Measurements from ENCODE around the gene SEMA7A. TPM values are rescaled to one million over a fixed set of nuclear protein-coding genes. Genes with fewer than 3 reads are reported as not detected.
A peak's percentile ranks its signal among the peaks of the same experiment; 100 is the strongest.

SEMA7A gene
- total RNA-seq, 1 experiment from 2014 or later, result 38.1 TPM

- no TSS peak for BruUV-seq (replicated peaks)
- TF ChIP-seq CTCF (IDR thresholded peaks at IDR 0.05; ENCODE audit: insufficient read depth in 1 of 2, low read depth in 1 of 2, low read length in 1 of 2, severe bottlenecking in 1 of 2, unreplicated experiment in 1 of 2), result no peak
- Histone ChIP-seq H3K27me3 (replicated peaks; ENCODE audit: control insufficient read depth, insufficient read depth, low read length) (no peaks in the 10 kb centered on the region), H3K36me3 (ENCODE audit: control insufficient read depth, insufficient read depth, low read length) (no peaks in the 10 kb centered on the region; the same call in none of the 2 replicates), H3K4me1 (peaks cover 12% of the 10 kb centered on the region), H3K4me3 (ENCODE audit: low read depth, low read length) (no peak overlapping the region), H3K9me3 (no peaks in the 10 kb centered on the region)
- no peaks in the 10 kb centered on the region for H3K27me3 Mint-ChIP-seq (ENCODE audit: insufficient read depth, unreplicated experiment)
- H3K36me3 Mint-ChIP-seq (ENCODE audit: insufficient read depth, unreplicated experiment), result peaks cover 40% of the 10 kb centered on the region
- H3K4me3 Mint-ChIP-seq (ENCODE audit: unreplicated experiment), result peak overlapping the region; percentile 68
- no peaks in the 10 kb centered on the region for H3K9me3 Mint-ChIP-seq (ENCODE audit: unreplicated experiment)
- ChIA-PET CTCF (interaction anchor here (0.6 to 1.0 kb wide), 2 partner anchors 52 to 100 kb away, joined by 3 read pairs; no protein-coding TSS in a partner anchor), POLR2A (no interaction called here)
- H3K4me1 Mint-ChIP-seq (ENCODE audit: low read depth, unreplicated experiment), result peaks cover 43% of the 10 kb centered on the region
- no peak for DNase-seq
- intact Hi-C loops (cut with micrococcal nuclease; ENCODE audit: unreplicated experiment), result loop anchor here (5.0 kb wide), 1 partner anchor 51 kb away; no protein-coding TSS in a partner anchor
- H3K27ac Mint-ChIP-seq (ENCODE audit: unreplicated experiment), result peak overlapping the region; percentile 29
Measured at GRCh38 chr15:74431116-74431515, 2.6 kb downstream of the SEMA7A start.

- Mint-ChIP-seq H3K27me3 (ENCODE audit: insufficient read depth, unreplicated experiment) (no peaks in the 10 kb centered on the region), H3K4me3 (ENCODE audit: unreplicated experiment) (no peak overlapping the region), H3K36me3 (ENCODE audit: insufficient read depth, unreplicated experiment) (peaks cover 41% of the 10 kb centered on the region), H3K9me3 (ENCODE audit: unreplicated experiment) (no peaks in the 10 kb centered on the region), H3K27ac (ENCODE audit: unreplicated experiment) (no peak overlapping the region), H3K4me1 (ENCODE audit: low read depth, unreplicated experiment) (peaks cover 43% of the 10 kb centered on the region)
- ChIA-PET POLR2A (no interaction called here), CTCF (interaction anchor here (1.0 kb wide), 1 partner anchor 52 kb away, joined by 3 read pairs; no protein-coding TSS in a partner anchor)
- Histone ChIP-seq H3K4me3 (ENCODE audit: low read depth, low read length) (no peak overlapping the region), H3K4me1 (peaks cover 12% of the 10 kb centered on the region), H3K27me3 (replicated peaks; ENCODE audit: control insufficient read depth, insufficient read depth, low read length) (no peaks in the 10 kb centered on the region), H3K9me3 (no peaks in the 10 kb centered on the region), H3K36me3 (ENCODE audit: control insufficient read depth, insufficient read depth, low read length) (peaks cover 2% of the 10 kb centered on the region)
- TF ChIP-seq CTCF (IDR thresholded peaks at IDR 0.05; ENCODE audit: insufficient read depth in 1 of 2, low read depth in 1 of 2, low read length in 1 of 2, severe bottlenecking in 1 of 2, unreplicated experiment in 1 of 2), result no peak
- no peak for DNase-seq
- intact Hi-C loops (cut with micrococcal nuclease; ENCODE audit: unreplicated experiment), result loop anchor here (5.0 kb wide), 1 partner anchor 52 kb away; no protein-coding TSS in a partner anchor
- no TSS peak for BruUV-seq (replicated peaks)
Measured at GRCh38 chr15:74430510-74430951, 3.2 kb downstream of the SEMA7A start.

GRCh38 chr15:74429781-74430400 lies 3.9 kb downstream of the SEMA7A start:
- no peaks in the 10 kb centered on the region for H3K9me3 ChIP-seq
- no peaks in the 10 kb centered on the region for H3K27me3 Mint-ChIP-seq (ENCODE audit: insufficient read depth, unreplicated experiment)
- H3K36me3 ChIP-seq (ENCODE audit: control insufficient read depth, insufficient read depth, low read length), result peaks cover 2% of the 10 kb centered on the region
- no peaks in the 10 kb centered on the region for H3K9me3 Mint-ChIP-seq (ENCODE audit: unreplicated experiment)
- no peak overlapping the region for H3K4me3 ChIP-seq (ENCODE audit: low read depth, low read length)
- H3K27ac Mint-ChIP-seq (ENCODE audit: unreplicated experiment), result no peak overlapping the region
- CTCF ChIA-PET, result no interaction called here
- H3K4me1 ChIP-seq, result peaks cover 12% of the 10 kb centered on the region
- BruUV-seq (replicated peaks), result no TSS peak
- H3K27me3 ChIP-seq (replicated peaks; ENCODE audit: control insufficient read depth, insufficient read depth, low read length), result no peaks in the 10 kb centered on the region
- POLR2A ChIA-PET, result no interaction called here
- no peak overlapping the region for H3K4me3 Mint-ChIP-seq (ENCODE audit: unreplicated experiment)
- TF ChIP-seq CTCF (IDR thresholded peaks at IDR 0.05; ENCODE audit: insufficient read depth in 1 of 2, low read depth in 1 of 2, low read length in 1 of 2, severe bottlenecking in 1 of 2, unreplicated experiment in 1 of 2), result no peak
- no peak for DNase-seq
- intact Hi-C loops (cut with micrococcal nuclease; ENCODE audit: unreplicated experiment), result loop anchor here (5.0 kb wide), 1 partner anchor 52 kb away; no protein-coding TSS in a partner anchor
- peaks cover 39% of the 10 kb centered on the region for H3K4me1 Mint-ChIP-seq (ENCODE audit: low read depth, unreplicated experiment)
- peaks cover 43% of the 10 kb centered on the region for H3K36me3 Mint-ChIP-seq (ENCODE audit: insufficient read depth, unreplicated experiment)

Data from Caco-2 (cell line).